GM12873 (cell line): Measurements from ENCODE around the gene ENGASE.

ENCODE experiments used
- CTCF ChIP-seq: IDR thresholded peaks from 2 replicates; pipeline ENCODE4 v1.5.1; 2012; ENCODE audit warnings: low read depth, mild to moderate bottlenecking, moderate library complexity, low read length, control low read depth; ENCODE audit not compliant: insufficient read depth; ENCODE audit errors: missing control alignments

The ENGASE gene

GRCh38 chr17:79129523-79129922 is 54.9 kb downstream of the ENGASE start:
- TF ChIP-seq CTCF, result no peak

GRCh38 chr17:79130536-79131273 is 56.1 kb downstream of the ENGASE start:
- TF ChIP-seq CTCF, result no peak

- no peak for TF ChIP-seq CTCF
These were observed 56.6 kb downstream of the ENGASE start for GRCh38 chr17:79131274-79131635.

- no peak for TF ChIP-seq CTCF
These were observed 57.1 kb downstream of the ENGASE start for GRCh38 chr17:79131701-79132100.

GRCh38 chr17:79132271-79133064 is 57.8 kb downstream of the ENGASE start:
- no peak for TF ChIP-seq CTCF

- no peak for TF ChIP-seq CTCF
These were observed 58.6 kb downstream of the ENGASE start for GRCh38 chr17:79133214-79133613.

- TF ChIP-seq CTCF, result no peak
These were observed 59.4 kb downstream of the ENGASE start for GRCh38 chr17:79133985-79134384.
